IMR-90 (cell line): ENCODE measurements around the gene HTR5A. TPM values are rescaled to one million over a fixed set of nuclear protein-coding genes. Genes with fewer than 3 reads are reported as not detected.

Source experiments
- microRNA-seq, 2 experiments: library from miRNA; stranded (forward) in 1 of 2; unstranded in 1 of 2; fragments of 10-50 nt in 1 of 2; fragments of <30 nt in 1 of 2; gene quantifications in 1 of 2; microRNA quantifications in 1 of 2; one replicate each; pipeline versions ENCODE3 to v1.1.0; 2013 to 2020; ENCODE audit not compliant: insufficient read depth in 1 of 2, insufficient read length in 1 of 2, unreplicated experiment in 1 of 2
- polyA plus RNA-seq, 3 experiments: library from polyadenylated mRNA; depleted of rRNA; stranded (reverse); fragments of >200 nt; gene quantifications; 2 replicates each; pipeline ENCODE4 v1.2.3, GENCODE V29; 2012; ENCODE audit warnings: low replicate concordance in 1 of 3
- small RNA-seq, 5 experiments: library from RNA; depleted of rRNA; stranded (forward); fragments of <200 nt; gene quantifications; one replicate each; pipeline ENCODE3, GENCODE V24; 2012
- total RNA-seq: library from RNA; depleted of rRNA; stranded (reverse); fragments of >200 nt; gene quantifications from 2 replicates; pipeline ENCODE4 v1.2.3, GENCODE V29; 2012; rRNA removed

Gene HTR5A
- total and polyA plus RNA-seq, 2 of the 4 experiments (the other 2 are of a cell fraction): not detected

Small RNA genes lying within 50 kb of the gene (microRNA-seq; reads per million reads assigned to microRNA genes)
- gene AC092628.1 (ENCODE audit: insufficient read depth, insufficient read length): not detected

Small RNA genes lying within 50 kb of the gene (small RNA-seq; reads per million reads assigned to genes)
- 0 reads per million in 5 experiments for gene AC092628.1

Other genes starting within 250 kb of the HTR5A start
- 7.3 and 7.5 TPM in 2 replicates for gene PAXIP1, start 67.2 kb upstream of the HTR5A start, total RNA-seq
- 8.7 and 9.4 TPM in 2 replicates for gene PAXIP1, start 67.2 kb upstream of the HTR5A start, polyA plus RNA-seq (2012; rRNA removed)
- 26.0 and 32.8 TPM in 2 replicates for gene INSIG1, start 227.6 kb downstream of the HTR5A start, total RNA-seq
- gene INSIG1, start 227.6 kb downstream of the HTR5A start, polyA plus RNA-seq (2012; rRNA removed): 19.0 and 19.9 TPM in 2 replicates